NB4 (cell line): Measurements from ENCODE around the gene SP7.

ENCODE experiments used
- DNase-seq: peaks from one replicate; pipeline ENCODE4 v3.0.0; 2010; ENCODE audit warnings: low read depth
- H3K4me3 ChIP-seq: one replicate; pipeline ENCODE4 v1.5.1; 2011; ENCODE audit warnings: mild to moderate bottlenecking, low read depth, low read length, moderate library complexity
- MYC ChIP-seq: IDR thresholded peaks from 2 replicates; pipeline ENCODE4 v1.6.1; 2011; ENCODE audit warnings: low read depth, low read length
- POLR2A ChIP-seq: IDR thresholded peaks from 2 replicates; pipeline ENCODE4 v1.6.1; 2011; ENCODE audit warnings: mild to moderate bottlenecking; ENCODE audit not compliant: insufficient read length; ENCODE audit errors: extremely low read depth
- TF ChIP-seq, protein P1 (sequence below): IDR thresholded peaks from one replicate; pipeline ENCODE4 v1.5.1; 2012; ENCODE audit warnings: low read depth, low read length
- TF ChIP-seq, protein P2 (sequence below): IDR thresholded peaks from 2 replicates; pipeline ENCODE4 v1.6.1; 2011; ENCODE audit warnings: low read depth, low read length

The SP7 gene

DNA sequence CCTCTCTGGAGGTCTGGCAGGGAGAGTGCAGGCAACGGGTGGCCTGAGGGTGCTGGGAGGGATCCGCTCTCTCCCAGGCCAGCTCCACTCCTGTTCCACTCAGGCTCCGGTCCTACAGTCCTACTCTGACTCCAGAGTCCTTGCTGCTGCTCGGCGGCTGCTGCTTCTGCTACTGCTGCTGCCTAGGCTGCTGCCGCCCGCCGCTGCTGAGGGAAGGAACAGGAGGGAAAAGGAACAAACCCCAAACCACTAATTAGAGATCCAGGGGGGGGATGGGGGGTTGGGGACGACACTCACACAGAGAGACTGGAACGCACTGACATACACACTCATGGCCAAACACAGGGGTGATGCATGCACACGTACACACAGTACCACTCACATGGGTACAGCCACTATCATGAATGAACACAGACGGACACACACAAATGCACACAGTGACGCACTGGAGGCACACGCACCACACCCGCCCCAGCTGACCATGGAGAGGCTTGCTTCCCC lies at the start of gene SP7:
SP7 (minus strand) TSS at position 174 of the 501 bp plus-strand sequence. CDS start 708 bp downstream, outside the sequence.
- DNase-seq, result peak; percentile 68
- H3K4me3 ChIP-seq, result no peak within 1 kb of the TSS
- TF ChIP-seq, protein P1, sequence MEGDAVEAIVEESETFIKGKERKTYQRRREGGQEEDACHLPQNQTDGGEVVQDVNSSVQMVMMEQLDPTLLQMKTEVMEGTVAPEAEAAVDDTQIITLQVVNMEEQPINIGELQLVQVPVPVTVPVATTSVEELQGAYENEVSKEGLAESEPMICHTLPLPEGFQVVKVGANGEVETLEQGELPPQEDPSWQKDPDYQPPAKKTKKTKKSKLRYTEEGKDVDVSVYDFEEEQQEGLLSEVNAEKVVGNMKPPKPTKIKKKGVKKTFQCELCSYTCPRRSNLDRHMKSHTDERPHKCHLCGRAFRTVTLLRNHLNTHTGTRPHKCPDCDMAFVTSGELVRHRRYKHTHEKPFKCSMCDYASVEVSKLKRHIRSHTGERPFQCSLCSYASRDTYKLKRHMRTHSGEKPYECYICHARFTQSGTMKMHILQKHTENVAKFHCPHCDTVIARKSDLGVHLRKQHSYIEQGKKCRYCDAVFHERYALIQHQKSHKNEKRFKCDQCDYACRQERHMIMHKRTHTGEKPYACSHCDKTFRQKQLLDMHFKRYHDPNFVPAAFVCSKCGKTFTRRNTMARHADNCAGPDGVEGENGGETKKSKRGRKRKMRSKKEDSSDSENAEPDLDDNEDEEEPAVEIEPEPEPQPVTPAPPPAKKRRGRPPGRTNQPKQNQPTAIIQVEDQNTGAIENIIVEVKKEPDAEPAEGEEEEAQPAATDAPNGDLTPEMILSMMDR, result no peak
- TF ChIP-seq, protein P2, sequence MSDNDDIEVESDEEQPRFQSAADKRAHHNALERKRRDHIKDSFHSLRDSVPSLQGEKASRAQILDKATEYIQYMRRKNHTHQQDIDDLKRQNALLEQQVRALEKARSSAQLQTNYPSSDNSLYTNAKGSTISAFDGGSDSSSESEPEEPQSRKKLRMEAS, result no peak

DNA sequence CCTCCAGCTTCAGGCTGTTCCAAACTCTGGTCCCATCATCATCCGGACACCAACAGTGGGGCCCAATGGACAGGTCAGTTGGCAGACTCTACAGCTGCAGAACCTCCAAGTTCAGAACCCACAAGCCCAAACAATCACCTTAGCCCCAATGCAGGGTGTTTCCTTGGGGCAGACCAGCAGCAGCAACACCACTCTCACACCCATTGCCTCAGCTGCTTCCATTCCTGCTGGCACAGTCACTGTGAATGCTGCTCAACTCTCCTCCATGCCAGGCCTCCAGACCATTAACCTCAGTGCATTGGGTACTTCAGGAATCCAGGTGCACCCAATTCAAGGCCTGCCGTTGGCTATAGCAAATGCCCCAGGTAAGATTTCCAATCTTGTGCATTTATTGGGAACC lies 47.1 kb upstream of the SP7 start:
- peak overlapping the region; percentile 48 for H3K4me3 ChIP-seq
- TF ChIP-seq POLR2A (no peak), MYC (no peak)
- TF ChIP-seq, protein P1, result no peak
- DNase-seq, result no peak

DNA sequence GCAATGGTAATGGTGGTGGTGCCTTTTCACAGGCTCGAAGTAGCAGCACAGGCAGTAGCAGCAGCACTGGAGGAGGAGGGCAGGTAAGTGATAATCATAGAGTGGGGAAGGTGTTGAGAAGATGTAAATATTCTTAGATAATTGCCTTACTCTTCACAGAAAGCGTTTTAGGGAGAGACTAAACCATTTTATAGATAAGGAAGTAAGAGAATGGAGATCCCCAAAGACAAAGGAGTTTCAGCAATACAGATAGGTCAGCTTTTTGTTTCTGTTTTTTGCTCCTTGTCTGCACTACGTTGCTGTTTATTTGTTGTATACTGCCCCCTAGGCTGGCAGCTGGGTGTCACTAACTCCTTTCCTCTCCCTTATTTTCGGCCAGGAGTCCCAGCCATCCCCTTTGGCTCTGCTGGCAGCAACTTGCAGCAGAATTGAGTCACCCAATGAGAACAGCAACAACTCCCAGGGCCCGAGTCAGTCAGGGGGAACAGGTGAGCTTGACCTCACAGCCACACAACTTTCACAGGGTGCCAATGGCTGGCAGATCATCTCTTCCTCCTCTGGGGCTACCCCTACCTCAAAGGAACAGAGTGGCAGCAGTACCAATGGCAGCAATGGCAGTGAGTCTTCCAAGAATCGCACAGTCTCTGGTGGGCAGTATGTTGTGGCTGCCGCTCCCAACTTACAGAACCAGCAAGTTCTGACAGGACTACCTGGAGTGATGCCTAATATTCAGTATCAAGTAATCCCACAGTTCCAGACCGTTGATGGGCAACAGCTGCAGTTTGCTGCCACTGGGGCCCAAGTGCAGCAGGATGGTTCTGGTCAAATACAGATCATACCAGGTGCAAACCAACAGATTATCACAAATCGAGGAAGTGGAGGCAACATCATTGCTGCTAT lies 45.8 kb upstream of the SP7 start:
- TF ChIP-seq, protein P2, result no peak
- TF ChIP-seq POLR2A (no peak), MYC (no peak)
- TF ChIP-seq, protein P1, result peak; percentile 42
- peak overlapping the region; percentile 75 for H3K4me3 ChIP-seq
- DNase-seq, result peak; percentile 73

DNA sequence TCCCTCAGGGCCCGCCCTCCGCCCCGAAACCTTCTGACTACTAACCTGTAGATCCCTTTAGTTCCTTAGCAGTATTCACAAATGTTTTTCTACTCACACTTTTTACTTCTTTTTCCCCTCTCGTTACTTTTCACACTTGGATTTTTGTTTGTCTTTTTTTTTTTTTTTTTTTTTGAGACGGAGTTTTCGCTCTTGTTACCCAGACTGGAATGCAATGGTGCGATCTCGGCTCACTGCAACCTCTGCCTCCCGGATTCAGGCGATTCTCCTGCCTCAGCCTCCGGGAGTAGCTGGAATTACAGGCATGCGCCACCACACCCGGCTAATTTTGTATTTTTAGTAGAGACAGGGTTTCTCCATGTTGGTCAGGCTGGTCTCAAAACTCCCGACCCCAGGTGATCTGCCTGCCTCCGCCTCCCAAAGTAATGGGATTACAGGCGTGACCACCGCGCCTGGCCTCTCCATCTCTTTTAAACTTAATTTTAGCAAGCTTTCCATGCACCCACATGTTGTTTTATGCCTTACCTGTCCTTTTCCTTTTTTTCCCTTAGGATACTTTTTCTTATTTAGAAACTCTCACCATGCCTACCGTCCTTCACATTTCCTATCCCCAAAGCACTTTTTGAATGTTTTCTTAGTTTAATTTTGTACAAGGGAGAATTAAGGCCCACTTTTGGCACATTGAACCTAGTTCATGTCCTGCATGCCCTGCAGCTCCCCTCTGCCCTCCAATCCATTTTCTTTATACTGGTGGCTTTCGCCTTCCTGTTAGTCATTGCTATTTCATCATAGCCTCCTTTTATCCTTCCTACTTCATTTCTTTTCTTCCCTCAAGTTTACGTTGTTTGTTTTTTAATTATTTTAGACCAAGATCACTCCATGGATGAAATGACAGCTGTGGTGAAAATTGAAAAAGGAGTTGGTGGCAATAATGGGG lies 44.9 kb upstream of the SP7 start:
- DNase-seq, result peak; percentile 78
- peak overlapping the region; percentile 75 for H3K4me3 ChIP-seq
- TF ChIP-seq POLR2A, result no peak
- no peak for TF ChIP-seq MYC
- TF ChIP-seq, protein P2, result no peak
- TF ChIP-seq, protein P1, result no peak

DNA sequence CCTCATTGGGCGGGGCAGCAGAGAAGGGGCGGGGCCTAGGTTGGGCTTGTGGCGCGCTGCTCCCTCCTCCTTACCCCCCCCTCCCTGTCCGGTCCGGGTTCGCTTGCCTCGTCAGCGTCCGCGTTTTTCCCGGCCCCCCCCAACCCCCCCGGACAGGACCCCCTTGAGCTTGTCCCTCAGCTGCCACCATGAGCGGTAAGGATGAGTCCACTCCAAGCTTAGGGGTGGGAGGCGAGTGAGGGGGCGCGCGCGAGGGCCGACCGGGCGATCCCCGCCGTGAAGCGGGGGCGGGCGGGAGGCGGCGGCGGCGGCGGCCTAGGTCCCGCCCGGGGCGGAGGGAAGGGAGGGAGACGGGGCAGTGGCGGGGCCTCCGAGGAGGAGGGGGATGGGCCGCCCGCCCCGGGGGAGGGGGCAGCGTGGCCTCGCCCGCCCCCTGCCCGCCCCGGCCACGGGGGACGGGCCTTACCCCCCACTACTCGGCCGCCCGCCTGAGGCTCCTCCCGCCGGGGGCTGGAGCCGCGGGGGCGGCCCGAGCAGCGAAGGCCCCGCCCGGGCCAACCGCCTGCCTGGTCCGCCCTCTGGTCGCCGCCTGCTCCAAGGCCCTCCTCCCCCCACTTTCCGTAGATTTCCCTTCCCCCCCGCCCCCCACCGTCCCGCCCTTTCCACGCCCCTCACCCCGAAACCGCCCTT lies 44.1 kb upstream of the SP7 start, which contains the start of gene SP1:
SP1 (plus strand) TSS at position 73 of the 690 bp plus-strand sequence; CDS start at position 189, 116 bp downstream.
- TF ChIP-seq MYC (no peak; the same call in 1 of the 2 replicates), POLR2A (no peak)
- TF ChIP-seq, protein P1, result no peak
- TF ChIP-seq, protein P2, result no peak
- peak within 1 kb of the TSS; percentile 75 for H3K4me3 ChIP-seq
- peak; percentile 97 for DNase-seq
